GM12891 (cell line): ENCODE measurements around the gene HNF1A.

Experiments used
- PAX5 ChIP-seq: IDR thresholded peaks from 2 replicates; pipeline ENCODE4 v1.6.1; 2011; ENCODE audit warnings: low read length, moderate library complexity, mild to moderate bottlenecking; ENCODE audit not compliant: insufficient read depth, severe bottlenecking
- POLR2A ChIP-seq: IDR thresholded peaks from 2 replicates; pipeline ENCODE4 v1.6.1; 2011; ENCODE audit warnings: low read depth, low read length, control low read depth
- POLR2AphosphoS5 ChIP-seq: IDR thresholded peaks from 2 replicates; pipeline ENCODE4 v1.6.1; 2011; ENCODE audit warnings: low read depth, low read length, control low read depth
- POU2F2 ChIP-seq: IDR thresholded peaks from 2 replicates; pipeline ENCODE4 v1.6.1; 2011; ENCODE audit warnings: low read depth, mild to moderate bottlenecking, control low read depth, low read length, moderate library complexity
- SPI1 ChIP-seq: IDR thresholded peaks from 2 replicates; pipeline ENCODE4 v1.6.1; 2011; ENCODE audit warnings: low read depth, low read length, control low read depth
- TAF1 ChIP-seq: IDR thresholded peaks from 2 replicates; pipeline ENCODE4 v1.6.1; 2011; ENCODE audit warnings: low read depth, low read length, control low read depth

DNA sequence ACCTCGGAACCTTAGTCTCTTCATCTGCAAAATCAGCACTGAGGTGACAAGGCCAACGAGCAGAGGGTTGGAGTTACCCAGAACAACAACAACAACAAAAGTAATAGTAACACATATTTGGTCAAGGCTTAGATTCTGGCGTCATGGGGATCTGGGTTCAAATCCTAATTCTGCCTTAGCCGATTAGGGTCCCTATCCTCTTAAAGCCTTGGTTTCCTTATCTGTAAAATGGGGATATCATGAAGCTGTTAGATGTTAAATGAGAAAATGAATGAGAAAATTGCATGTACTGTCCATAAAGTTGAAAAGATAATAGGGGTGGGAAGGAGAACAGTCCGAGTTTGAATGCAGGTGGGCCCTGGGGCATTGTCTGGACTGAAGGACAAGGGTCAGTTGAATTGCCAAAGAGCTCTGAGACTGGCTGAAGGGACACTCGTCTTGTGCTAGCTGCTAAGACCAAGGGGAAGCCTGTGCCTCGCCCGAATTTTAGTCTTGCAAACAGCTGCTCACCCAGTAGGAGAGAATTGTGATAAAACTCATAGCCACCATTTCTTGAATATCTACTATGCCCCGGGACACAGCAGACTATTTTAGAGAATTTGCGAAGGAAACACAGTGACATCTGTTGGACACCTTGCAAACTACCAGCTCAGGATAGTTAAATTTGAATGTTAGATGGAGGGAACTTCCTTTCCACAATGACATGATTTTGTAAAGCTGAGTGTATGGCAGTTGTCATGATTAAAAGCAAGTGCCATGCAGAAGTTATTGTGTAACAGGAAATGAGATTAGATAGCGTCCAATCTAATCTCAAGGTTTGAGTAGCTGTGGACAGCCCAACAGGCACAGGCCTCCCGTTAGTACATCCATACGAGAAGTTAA is 6.8 kb upstream of the HNF1A start:
- TF ChIP-seq POLR2AphosphoS5 (no peak), POLR2A (no peak), SPI1 (peak; percentile 28; the same call in 1 of the 2 replicates), TAF1 (no peak), PAX5 (no peak), POU2F2 (no peak)
